GM18505 (cell line): ENCODE data around the gene LMBR1L.
"Not testable (repeated sequence)": the region's sequence is repeated elsewhere in the genome, so short reads cannot be mapped to it uniquely, and the experiment has no call there.

Source experiments
- ATAC-seq: cut with Tn5 transposase; IDR thresholded peaks from one replicate; pipeline ENCODE4 v1.9.1; 2021; ENCODE audit not compliant: unreplicated experiment
- POLR2A ChIP-seq: IDR thresholded peaks from 4 replicates; pipeline ENCODE4 v1.6.1; 2011; ENCODE audit warnings: borderline replicate concordance; ENCODE audit not compliant: insufficient read depth, insufficient read length; ENCODE audit errors: extremely low read depth

LMBR1L gene, protein sequence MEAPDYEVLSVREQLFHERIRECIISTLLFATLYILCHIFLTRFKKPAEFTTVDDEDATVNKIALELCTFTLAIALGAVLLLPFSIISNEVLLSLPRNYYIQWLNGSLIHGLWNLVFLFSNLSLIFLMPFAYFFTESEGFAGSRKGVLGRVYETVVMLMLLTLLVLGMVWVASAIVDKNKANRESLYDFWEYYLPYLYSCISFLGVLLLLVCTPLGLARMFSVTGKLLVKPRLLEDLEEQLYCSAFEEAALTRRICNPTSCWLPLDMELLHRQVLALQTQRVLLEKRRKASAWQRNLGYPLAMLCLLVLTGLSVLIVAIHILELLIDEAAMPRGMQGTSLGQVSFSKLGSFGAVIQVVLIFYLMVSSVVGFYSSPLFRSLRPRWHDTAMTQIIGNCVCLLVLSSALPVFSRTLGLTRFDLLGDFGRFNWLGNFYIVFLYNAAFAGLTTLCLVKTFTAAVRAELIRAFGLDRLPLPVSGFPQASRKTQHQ

DNA sequence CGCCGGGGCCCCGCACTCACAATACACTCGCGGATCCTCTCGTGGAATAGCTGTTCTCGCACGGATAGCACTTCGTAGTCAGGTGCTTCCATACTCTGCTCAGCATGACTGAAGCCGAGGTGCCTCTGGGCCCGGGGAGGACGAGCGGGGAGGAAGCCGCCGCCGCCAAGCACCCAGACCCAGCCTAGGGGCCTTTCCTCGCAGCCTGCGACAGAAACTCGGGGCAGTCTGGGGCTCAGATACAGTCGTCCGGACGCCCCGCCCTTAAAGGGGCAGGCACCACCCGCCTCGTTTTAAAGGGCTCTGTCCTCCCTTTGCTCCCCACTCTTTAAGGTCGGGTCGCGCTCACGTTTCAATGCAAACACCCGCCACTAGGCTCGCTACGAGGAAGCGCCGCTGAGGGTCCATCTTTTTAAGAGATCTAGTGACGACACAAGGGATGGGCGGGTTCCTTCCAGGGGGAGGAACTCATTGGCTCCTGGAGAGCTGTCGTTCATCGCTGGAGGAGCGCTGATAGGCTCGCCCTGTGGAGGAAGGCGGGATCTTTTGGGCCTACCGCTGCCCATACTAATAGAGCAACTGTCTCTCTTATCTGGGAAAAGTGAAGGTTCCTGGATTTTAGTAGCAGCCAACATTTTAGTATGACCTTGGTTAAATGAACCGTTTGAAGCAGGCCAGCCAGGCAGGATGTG, at the start of gene LMBR1L:
LMBR1L (minus strand) TSS at position 384 of the 692 bp plus-strand sequence; CDS start at position 92, 292 bp downstream.
- TF ChIP-seq POLR2A: peak; percentile 78
- peak; percentile 96 for ATAC-seq

DNA sequence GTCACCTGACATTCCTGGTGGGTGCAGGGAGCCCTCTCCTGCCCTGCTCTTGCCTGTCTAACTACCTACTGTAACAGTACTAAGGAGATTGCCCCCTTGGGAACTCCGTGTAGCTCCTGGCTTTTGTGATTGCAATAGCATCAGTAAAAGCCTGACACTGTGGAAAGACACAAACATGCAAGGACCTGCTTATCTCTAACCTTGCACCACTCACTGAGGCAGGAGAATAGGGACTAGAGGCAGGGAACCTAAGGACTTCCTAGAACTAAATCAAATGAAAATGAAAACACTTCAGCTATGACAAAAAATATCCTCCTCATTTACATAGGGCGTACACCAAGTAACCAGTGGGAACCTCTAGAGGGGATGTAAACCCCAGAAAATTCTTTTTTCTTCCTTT, 49.8 kb upstream of the LMBR1L start:
- ATAC-seq: no peak
- peak; percentile 37 for TF ChIP-seq POLR2A

DNA sequence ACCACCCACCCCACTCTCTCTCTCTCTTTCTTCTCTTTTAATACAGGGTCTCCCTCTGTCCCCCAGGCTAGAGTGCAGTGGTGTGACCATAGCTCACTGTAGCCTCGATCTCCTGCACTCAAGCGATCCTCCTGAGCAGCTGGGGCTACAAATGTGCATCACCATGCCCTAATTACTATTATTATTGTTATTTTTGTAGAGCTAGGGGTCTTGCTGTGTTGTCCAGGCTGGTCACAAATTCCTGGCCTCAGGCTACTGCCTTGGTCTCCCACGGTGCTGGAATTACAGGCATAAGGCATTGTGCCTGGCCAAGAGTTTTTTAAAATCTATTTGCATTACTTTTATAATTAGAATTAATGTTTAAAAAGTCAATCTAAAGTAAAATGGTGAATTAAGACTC, 43.6 kb upstream of the LMBR1L start:
- ATAC-seq: no peak
- TF ChIP-seq POLR2A: no peak

DNA sequence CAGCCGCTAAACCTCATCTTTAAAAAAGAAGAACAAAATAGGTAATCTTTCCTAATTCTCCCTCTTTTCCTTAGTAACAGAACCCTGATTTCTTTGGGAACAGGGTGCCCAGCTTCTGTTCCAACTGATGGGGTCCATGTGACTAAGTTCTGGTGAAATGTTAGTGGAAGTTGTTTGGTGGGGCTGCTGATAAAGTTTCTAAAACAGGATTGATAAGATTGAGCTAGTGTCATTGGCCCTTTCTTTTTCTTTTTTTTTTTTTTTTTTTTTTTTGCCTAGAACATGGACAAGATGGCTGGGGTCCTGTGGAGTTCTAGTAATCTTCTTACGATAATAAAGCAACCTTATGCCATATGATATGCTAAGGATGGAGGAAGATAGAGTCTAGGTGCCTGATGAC, 36.7 kb upstream of the LMBR1L start:
- no peak for TF ChIP-seq POLR2A
- no peak for ATAC-seq

DNA sequence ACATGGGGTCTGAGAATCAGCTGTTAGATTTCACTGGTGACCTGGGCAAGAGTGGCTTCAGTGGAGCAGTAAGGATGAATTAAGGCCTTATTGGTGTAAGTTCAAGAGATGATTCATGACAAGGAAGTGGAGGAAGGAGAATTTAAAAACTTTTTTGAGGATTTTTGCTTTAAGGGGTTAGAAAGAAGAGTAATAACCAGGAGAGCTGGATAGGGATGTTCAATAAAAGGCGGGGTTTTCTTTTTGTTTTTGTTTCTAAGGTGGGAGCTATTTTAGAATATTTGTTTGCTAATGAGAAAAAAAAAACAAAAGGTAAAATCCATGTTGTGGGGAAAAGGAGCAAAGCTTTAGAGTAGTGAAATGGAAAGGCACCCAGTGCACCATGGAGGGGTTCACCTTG, 35.8 kb upstream of the LMBR1L start:
- no peak for ATAC-seq
- no peak for TF ChIP-seq POLR2A

DNA sequence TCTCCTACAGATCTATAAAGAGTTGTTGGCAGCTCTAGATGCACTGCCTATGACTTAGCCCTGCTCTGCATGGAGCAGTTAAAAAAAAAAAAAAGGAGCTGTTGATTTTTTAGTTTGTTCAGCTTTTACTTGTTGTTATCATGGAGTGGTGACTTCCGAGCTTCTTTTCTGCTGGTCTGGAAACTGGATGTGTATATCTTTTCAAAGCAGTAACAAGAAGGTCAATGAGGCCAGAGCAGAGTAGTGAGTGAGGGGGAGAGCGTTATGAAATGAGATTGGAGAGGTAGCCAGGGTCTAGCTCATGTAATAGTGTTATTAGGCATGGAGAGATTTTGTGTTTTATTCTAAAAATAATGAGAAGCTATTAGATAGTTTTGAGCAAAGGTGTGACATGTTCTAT, 33.7 kb upstream of the LMBR1L start:
- no peak for ATAC-seq
- TF ChIP-seq POLR2A: no peak

DNA sequence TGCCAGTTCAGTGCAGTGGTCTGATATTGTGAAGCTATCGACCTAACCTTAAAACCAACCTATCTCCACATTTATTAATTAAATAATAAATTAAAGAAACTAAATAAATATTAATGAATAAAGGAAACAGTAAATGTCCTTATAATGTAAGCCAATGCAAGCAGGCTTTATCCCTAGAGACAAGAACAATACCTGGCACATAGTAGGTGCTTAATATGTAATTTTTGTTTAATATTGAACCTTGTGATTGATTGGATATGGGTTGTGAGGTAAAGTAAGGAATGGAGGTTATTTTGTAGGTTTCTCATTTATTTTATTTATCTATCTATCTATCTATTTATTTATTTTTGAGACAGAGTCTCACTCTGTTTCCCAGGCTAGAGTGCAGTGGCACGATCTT, 28.4 kb upstream of the LMBR1L start:
- no peak for TF ChIP-seq POLR2A
- ATAC-seq: no peak

DNA sequence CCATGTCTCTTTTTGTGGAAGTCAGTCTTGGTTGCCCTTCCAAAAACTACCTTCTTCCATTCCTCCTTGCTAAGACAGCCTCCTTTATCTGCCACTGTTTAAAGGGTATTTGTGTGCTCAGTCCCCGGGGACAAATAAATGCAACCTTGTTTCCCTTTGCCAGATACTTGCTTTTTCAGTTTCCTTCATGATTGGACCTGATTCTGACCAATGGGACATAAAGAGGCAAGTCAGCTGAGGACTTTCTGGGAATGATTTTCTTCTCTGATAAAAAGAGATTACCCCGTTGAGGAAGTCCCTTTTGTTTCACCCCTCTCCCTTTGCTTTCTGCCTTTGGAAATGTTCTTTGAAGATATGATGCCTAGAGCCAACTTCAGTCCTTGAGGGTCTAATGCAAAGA, 27.9 kb upstream of the LMBR1L start:
- no peak for ATAC-seq
- no peak for TF ChIP-seq POLR2A

DNA sequence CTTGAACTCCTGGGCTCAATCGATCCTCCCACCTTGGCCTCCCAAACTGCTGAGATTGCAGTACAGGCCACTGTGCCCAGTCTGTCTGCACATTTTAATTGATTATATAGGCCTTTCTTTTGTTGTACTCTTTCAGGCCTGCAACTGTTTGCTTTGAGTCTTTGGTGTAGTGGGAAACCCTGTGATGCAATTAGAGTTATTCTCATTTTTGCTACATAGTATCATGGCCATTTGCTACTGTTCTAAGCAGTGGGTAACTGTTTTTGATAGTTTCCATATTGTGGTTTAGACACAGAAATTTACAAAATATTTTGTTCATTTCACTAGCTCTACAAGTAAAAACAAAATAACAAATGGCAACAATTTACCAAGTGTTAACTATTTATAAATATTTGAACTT, 26.8 kb upstream of the LMBR1L start:
- ATAC-seq: no peak
- no peak for TF ChIP-seq POLR2A

DNA sequence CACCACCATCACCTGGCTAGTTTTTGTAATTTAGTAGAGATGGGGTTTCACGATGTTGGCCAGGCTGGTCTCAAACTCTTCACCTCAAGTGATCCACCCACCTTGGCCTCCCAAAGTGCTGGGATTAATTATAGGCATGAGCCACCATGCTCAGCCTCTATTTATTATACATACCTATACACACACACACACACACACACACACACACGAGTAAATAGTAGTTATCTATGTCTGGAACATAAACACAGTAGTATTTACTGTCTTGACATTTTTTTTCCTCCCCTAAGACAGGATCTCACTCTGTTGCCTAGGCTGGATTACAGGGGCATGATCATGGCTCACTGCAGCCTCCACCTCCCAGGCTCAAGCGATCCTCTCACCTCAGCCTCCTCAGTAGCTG, 26.4 kb upstream of the LMBR1L start:
- not testable (repeated sequence) for ATAC-seq

DNA sequence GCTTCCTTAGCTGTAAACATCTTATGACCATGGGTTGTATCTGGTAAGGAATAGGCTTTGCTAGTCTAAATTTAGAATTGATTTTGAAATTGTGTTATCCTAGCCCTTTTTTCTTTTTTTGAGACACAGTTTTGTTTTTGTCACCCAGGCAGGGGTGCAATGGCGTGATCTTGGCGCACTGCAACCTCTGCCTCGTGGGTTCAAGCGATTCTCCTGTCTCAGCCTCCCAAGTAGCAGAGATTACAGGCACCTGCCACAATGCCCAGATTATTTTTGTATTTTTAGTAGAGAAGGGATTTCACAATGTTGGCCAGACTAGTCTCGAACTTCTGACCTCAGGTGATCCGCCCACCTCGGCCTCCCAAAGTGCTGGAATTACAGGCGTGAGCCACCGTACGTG, 22.9 kb upstream of the LMBR1L start:
- ATAC-seq: no peak
- no peak for TF ChIP-seq POLR2A

DNA sequence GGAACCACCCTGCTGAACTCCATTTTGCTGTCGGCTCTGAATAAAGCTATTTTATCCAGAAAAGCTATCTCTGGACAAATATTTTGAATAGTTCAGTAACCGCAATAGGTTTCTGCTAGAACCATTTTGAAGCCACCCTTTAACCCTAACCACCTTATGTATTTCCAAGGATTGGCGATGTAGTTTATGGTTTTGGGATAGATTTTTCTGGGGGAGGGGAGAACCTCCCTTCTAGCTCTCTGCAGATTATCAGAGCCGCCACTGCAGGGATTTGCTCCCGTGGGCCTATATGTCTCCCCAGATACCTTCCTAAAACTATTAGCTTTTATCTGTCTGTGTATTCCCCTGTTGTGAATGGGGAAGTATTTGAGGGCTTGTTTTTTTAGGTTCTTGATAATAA, 22.4 kb upstream of the LMBR1L start:
- TF ChIP-seq POLR2A: no peak
- no peak for ATAC-seq

DNA sequence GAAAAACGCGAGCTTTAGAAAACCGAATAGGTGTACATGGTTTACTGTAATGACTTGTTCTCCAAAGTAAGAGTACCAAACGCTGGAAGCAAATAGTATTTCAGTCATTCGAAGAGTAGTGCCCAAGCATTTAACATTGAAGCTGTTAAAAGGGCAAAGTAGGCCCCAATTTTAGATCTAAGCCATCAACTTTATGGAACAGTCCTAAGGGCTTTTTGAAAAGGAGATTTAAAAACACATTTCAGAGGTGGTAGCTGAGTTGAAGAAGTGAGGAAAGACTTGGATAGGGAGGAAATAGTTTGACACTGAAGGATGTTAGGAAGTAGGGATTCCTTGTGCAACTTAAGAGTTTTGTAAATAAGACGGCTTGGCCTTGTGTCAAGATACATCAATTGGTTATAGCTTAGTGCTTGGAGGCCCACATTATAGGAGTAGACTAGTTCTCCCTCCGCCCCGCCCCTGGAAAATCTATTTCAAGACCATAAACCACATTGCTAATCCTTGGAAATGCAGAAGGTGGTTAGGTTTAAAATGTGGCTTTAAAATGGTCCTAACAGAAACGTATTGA, 21.3 kb upstream of the LMBR1L start:
- no peak for ATAC-seq
- no peak for TF ChIP-seq POLR2A

DNA sequence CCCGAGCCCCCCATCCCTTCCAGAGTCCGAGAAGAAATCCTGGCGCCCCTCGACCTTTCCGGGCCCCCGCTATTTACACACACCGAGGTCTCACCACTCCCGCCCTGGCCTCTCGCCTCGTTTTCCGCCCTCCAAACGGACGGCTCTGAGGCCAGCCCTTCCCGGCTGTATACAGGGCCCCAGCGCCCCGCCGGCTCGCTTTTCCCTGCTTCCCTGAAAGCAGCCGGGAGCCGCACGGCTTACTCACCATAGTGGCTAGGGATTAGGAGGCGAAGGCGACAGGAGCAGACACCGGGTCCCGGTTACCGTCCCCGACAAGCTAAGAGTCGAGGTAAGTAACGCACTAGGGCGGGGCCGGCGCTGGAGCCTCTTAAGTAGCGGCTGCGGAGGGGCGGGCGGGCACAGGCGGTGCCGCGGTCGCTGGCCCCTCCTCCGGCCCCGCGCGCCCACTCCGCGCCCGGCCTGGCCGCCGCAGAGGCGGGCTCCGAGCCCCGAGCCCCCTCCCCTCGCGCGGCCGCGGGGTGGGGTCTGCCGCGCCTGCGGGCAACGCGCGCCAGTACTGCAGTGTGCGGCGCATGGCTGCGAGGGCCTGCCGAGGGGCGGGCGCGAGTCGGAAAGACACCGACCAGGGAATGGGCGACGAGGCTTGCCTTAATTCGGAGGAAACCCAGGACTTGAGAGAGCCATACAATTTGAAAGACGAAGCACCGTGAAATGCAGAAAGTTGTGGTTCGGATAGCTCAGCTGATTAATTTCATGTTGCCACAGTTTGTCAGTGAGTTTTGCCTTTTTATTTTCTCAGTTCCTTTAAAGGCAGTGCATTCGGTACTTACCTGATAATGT, 20.6 kb upstream of the LMBR1L start, which contains the start of gene TUBA1B:
TUBA1B (minus strand) TSS at position 345 of the 843 bp plus-strand sequence; CDS start at position 250, 95 bp downstream.
- peak; percentile 67 for ATAC-seq
- peak; percentile 100 for TF ChIP-seq POLR2A
